Amniotic stem cell (primary cell): ENCODE data around the gene ZNF454.

Source experiments
- DNase-seq: peaks from one replicate; lab custom pipeline; 2025; lab: John Stamatoyannopoulos, UW

Gene ZNF454

GRCh38 chr5:178993236-178993765, 52.3 kb downstream of the ZNF454 start:
- no peak for DNase-seq

GRCh38 chr5:178993955-178994579, 53.1 kb downstream of the ZNF454 start:
- DNase-seq: no peak

GRCh38 chr5:178994580-178995340, 53.8 kb downstream of the ZNF454 start, which contains the start of gene GRM6:
Gene GRM6, minus strand, starts transcription at chr5:178995320. Its CDS starts 376 bp downstream, at chr5:178994944.
- DNase-seq: no peak

- DNase-seq: no peak
Measured at GRCh38 chr5:178995341-178995690, 54.3 kb downstream of the ZNF454 start.

GRCh38 chr5:178996156-178996555, 55.2 kb downstream of the ZNF454 start:
- no peak for DNase-seq

- no peak for DNase-seq
Measured at GRCh38 chr5:178997191-178997590, 56.2 kb downstream of the ZNF454 start.

GRCh38 chr5:178998441-178998840, 57.4 kb downstream of the ZNF454 start:
- DNase-seq: no peak

- no peak for DNase-seq
Measured at GRCh38 chr5:179006564-179006963, 65.6 kb downstream of the ZNF454 start.

- DNase-seq: no peak
Measured at GRCh38 chr5:179008667-179009066, 67.7 kb downstream of the ZNF454 start.
